OCI-LY7 (cell line): ENCODE data around the gene NR2C2AP. TPM values are rescaled to one million over a fixed set of nuclear protein-coding genes. Genes with fewer than 3 reads are reported as not detected.

ENCODE experiments used
- BruUV-seq: library from RNA; stranded (reverse); fragments of 400-500 nt; replicated peaks from 2 replicates; lab custom pipeline; 2021; lab: Mats Ljungman, UMichigan
- CTCF ChIA-PET: fragments of 300-600 bp; sonication (Branson Sonifier 250); formaldehyde crosslinking; loops from one replicate; lab custom pipeline; 2022; ENCODE audit warnings: antibody characterized with exemption; ENCODE audit not compliant: unreplicated experiment; lab: Charles Lee
- POLR2A ChIA-PET: fragments of 300-600 bp; sonication (Branson Sonifier 250); formaldehyde crosslinking; loops from one replicate; lab custom pipeline; 2022; ENCODE audit warnings: antibody characterized with exemption; lab: Charles Lee
- DNase-seq: peaks from one replicate; pipeline ENCODE4 v3.0.0-alpha.2; 2015; ENCODE audit warnings: low spot score
- H2AFZ ChIP-seq: fragments of 200-600 bp; sonication (generic), shearing (Covaris generic); 2 replicates; pipeline ENCODE4 v1.6.1; 2014; ENCODE audit warnings: mild to moderate bottlenecking, antibody characterized with exemption, low read length, moderate library complexity
- H3K27ac ChIP-seq: fragments of 200-600 bp; sonication (generic); 2 replicates; pipeline ENCODE4 v1.5.1; 2014; ENCODE audit warnings: mixed run types, low read depth, mild to moderate bottlenecking, moderate library complexity, low read length, inconsistent platforms; ENCODE audit not compliant: poor library complexity, severe bottlenecking
- H3K36me3 ChIP-seq: fragments of 200-600 bp; sonication (generic); 2 replicates; pipeline ENCODE4 v1.6.1; 2014; ENCODE audit warnings: mild to moderate bottlenecking, antibody characterized with exemption, low read length, moderate library complexity, mixed read lengths; ENCODE audit not compliant: insufficient read depth
- H3K4me1 ChIP-seq: fragments of 200-600 bp; sonication (generic); 2 replicates; pipeline ENCODE4 v1.5.1; 2014; ENCODE audit warnings: mild to moderate bottlenecking, low read length; ENCODE audit not compliant: insufficient read depth, poor library complexity, severe bottlenecking
- H3K4me2 ChIP-seq: fragments of 200-600 bp; sonication (generic); 2 replicates; pipeline ENCODE4 v1.6.1; 2014; ENCODE audit warnings: mild to moderate bottlenecking, low read length
- H3K4me3 ChIP-seq: fragments of 200-600 bp; sonication (generic); 2 replicates; pipeline ENCODE4 v1.5.1; 2014; ENCODE audit warnings: mild to moderate bottlenecking, low read depth, low read length; ENCODE audit not compliant: poor library complexity, severe bottlenecking
- H3K79me2 ChIP-seq: fragments of 200-600 bp; sonication (generic); 2 replicates; pipeline ENCODE4 v1.6.1; 2016; ENCODE audit warnings: low read depth, mild to moderate bottlenecking, low read length, moderate library complexity, mixed read lengths; ENCODE audit not compliant: insufficient read depth
- H3K9me2 ChIP-seq: fragments of 200-600 bp; sonication (generic); 2 replicates; pipeline ENCODE4 v1.6.1; 2016; ENCODE audit warnings: mild to moderate bottlenecking, low read length, mixed read lengths; ENCODE audit not compliant: insufficient read depth
- H3K9me3 ChIP-seq: fragments of 200-600 bp; sonication (generic); 2 replicates; pipeline ENCODE4 v1.6.1; 2014; ENCODE audit warnings: mild to moderate bottlenecking, mixed run types, low read length, mixed read lengths
- H4K20me1 ChIP-seq: fragments of 200-600 bp; sonication (generic); 2 replicates; pipeline ENCODE4 v1.6.1; 2014; ENCODE audit warnings: mild to moderate bottlenecking, antibody characterized with exemption, low read length, moderate library complexity, mixed read lengths; ENCODE audit not compliant: insufficient read depth
- EZH2phosphoT487 ChIP-seq: fragments of 200-600 bp; sonication (generic); IDR thresholded peaks from 2 replicates; pipeline ENCODE4 v1.6.1; 2018; ENCODE audit warnings: low read depth, borderline replicate concordance, mild to moderate bottlenecking, mixed run types, antibody characterized with exemption, low read length, moderate library complexity, mixed read lengths
- intact Hi-C: fragments of 100-400 bp; cut with micrococcal nuclease; formaldehyde crosslinking; loops from one replicate; pipeline ENCODE4 v1.10.0; 2022; ENCODE audit not compliant: unreplicated experiment
- total RNA-seq, 2 experiments: library from RNA; depleted of rRNA in 1 of 2; stranded (reverse); fragments of >200 nt in 1 of 2; shearing (Covaris generic) in 1 of 2; gene quantifications; 2 replicates each; pipeline ENCODE4 v1.2.3, GENCODE V29; 2014 to 2022
- TF ChIP-seq, protein P1 (sequence below): fragments of 200-600 bp; sonication (generic); conservative IDR thresholded peaks from 2 replicates; pipeline ENCODE4 v1.5.1; 2014; ENCODE audit warnings: mild to moderate bottlenecking, antibody characterized with exemption, low read length, moderate library complexity, mixed read lengths

The NR2C2AP gene
- total RNA-seq, 2 experiments from 2014 or later, result 27.3 to 29.7 TPM

DNA sequence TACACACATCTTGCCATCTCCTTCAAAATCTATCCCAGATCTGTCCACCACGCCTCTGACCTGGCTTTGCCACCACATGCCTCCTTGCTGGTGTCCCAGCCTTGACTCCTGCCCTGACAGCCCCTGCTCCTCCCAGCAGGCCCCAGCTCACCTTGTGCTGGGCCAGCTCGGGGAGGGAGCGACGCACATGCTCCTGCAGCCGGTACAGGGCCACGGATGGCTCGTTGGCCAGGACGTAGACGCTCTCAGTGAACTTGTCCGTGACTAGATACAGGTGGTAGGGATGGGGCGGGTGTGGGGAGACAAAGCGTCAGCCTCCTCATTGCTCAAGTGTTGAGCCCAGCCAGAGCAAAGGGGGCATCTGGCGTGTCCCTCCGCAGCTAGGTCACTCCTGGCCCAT, 16.5 kb downstream of the NR2C2AP start:
- no peak for DNase-seq
- Histone ChIP-seq H3K4me2 (no peak overlapping the region), H3K79me2 (peaks cover 21% of the 10 kb centered on the region), H3K4me1 (peaks cover 15% of the 10 kb centered on the region), H3K9me2 (no peaks in the 10 kb centered on the region), H3K27ac (no peak overlapping the region), H3K9me3 (no peaks in the 10 kb centered on the region), H2AFZ (no peak overlapping the region), H4K20me1 (no peaks in the 10 kb centered on the region), H3K4me3 (no peak overlapping the region), H3K36me3 (peaks cover 51% of the 10 kb centered on the region)
- intact Hi-C loops, result loop anchor here (1.0 kb wide), 1 partner anchor 39 kb away; no protein-coding TSS in a partner anchor
- CTCF ChIA-PET, result no interaction called here
- POLR2A ChIA-PET, result no interaction called here
- BruUV-seq, result no TSS peak
- TF ChIP-seq, protein P1, sequence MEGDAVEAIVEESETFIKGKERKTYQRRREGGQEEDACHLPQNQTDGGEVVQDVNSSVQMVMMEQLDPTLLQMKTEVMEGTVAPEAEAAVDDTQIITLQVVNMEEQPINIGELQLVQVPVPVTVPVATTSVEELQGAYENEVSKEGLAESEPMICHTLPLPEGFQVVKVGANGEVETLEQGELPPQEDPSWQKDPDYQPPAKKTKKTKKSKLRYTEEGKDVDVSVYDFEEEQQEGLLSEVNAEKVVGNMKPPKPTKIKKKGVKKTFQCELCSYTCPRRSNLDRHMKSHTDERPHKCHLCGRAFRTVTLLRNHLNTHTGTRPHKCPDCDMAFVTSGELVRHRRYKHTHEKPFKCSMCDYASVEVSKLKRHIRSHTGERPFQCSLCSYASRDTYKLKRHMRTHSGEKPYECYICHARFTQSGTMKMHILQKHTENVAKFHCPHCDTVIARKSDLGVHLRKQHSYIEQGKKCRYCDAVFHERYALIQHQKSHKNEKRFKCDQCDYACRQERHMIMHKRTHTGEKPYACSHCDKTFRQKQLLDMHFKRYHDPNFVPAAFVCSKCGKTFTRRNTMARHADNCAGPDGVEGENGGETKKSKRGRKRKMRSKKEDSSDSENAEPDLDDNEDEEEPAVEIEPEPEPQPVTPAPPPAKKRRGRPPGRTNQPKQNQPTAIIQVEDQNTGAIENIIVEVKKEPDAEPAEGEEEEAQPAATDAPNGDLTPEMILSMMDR, result no peak
- no peak for TF ChIP-seq EZH2phosphoT487

DNA sequence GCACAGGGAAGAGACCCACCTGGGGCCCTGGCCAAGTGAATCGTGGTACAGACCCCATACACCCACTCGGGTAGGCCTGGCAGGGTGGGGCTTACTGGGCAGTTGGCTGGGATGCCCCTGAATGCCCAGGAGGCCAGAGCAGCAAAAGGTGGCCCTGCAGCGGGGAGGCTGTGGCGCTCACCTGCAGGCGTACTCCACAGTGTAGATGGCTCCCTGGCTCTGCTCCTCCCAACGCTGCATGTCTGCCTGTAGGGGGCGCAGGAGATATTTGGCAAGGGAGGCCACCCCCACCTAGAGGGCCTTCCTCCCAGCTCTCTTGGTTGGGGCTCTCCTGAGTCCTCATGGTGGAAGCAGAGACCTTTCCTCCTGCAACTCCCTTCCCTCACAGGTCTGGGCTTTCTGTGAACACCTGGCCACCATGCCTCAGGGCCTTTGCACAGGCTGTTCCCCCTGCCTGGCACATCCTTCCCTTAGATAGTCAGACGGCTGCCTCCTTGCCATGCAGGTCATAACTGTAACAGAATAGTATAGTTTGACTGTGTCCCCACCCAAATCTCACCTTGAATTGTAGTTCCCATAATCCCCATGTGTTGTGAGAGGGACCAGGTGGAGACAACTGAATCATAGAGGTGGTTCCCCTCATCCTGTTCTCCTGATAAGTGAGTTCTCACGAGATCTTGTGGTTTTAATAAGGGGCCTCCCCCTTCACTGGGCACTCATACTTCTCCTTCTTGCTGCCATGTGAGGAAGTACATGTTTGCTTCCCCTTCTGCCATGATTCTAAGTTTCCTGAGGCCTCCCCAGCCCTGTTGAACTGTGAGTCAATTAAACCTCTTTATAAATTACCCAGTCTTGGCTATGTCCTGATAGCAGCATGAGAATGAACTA, 17.1 kb downstream of the NR2C2AP start:
- Histone ChIP-seq H3K27ac (no peak overlapping the region), H3K9me3 (no peaks in the 10 kb centered on the region), H3K4me2 (no peak overlapping the region), H3K9me2 (no peaks in the 10 kb centered on the region), H2AFZ (no peak overlapping the region), H4K20me1 (no peaks in the 10 kb centered on the region), H3K36me3 (peaks cover 57% of the 10 kb centered on the region), H3K4me1 (peaks cover 12% of the 10 kb centered on the region), H3K79me2 (peaks cover 15% of the 10 kb centered on the region), H3K4me3 (no peak overlapping the region)
- DNase-seq, result peak; percentile 64
- TF ChIP-seq EZH2phosphoT487, result no peak
- TF ChIP-seq, protein P1, result peak; percentile 80
- ChIA-PET POLR2A (no interaction called here), CTCF (no interaction called here)
- intact Hi-C loops, result loop anchor here (1.0 kb wide), 1 partner anchor 39 kb away; no protein-coding TSS in a partner anchor
- BruUV-seq, result no TSS peak
